Measurements from ENCODE around the gene SLC24A3.
A peak's percentile ranks its signal among the peaks of the same experiment; 100 is the strongest.

The SLC24A3 gene

DNA sequence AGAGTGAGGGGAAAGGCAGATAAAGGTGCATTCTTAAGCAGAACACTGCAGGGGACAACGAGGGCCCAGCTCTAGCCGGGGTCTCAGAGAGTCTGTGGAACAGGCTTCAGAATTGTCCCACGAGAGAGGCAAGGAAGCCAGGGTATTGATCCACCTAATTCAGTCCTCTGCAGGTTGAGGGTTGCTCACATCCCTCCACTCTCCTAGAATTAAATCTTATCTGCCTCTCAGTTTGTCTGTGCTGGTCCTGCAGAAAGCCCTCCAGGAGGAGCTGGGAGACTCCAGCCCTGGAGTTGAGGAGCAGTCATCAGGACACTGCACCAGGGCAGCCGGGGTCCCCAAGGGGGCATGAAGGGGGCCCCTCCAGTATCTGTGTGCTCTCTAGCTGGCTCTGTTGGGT is 39.1 kb downstream of the SLC24A3 start:
- H4K8ac ChIP-seq (ENCODE audit: low read depth, low read length) = no peak overlapping the region
- H2AFZ ChIP-seq (ENCODE audit: insufficient read depth, low read length, poor library complexity) = no peak overlapping the region
- no peaks in the 10 kb centered on the region for H3K9me3 ChIP-seq (ENCODE audit: insufficient read depth, low read depth, low read length)
- no peak overlapping the region for H3K14ac ChIP-seq (ENCODE audit: low read length)
- H3K9ac ChIP-seq (ENCODE audit: low read length) = no peak overlapping the region
- no peak overlapping the region for H2AK5ac ChIP-seq (ENCODE audit: low read length)
- no peak for DNase-seq
- H3K23ac ChIP-seq (ENCODE audit: low read length) = no peak overlapping the region
- no peak overlapping the region for H3K4me3 ChIP-seq (ENCODE audit: low read depth, low read length)
- no peaks in the 10 kb centered on the region for H3K27me3 ChIP-seq (ENCODE audit: insufficient read depth, low read length)
- no CpG with 5 or more reads among the region's 4 CpGs for WGBS (ENCODE audit: extremely low coverage, insufficient coverage, insufficient read length)
- no peaks in the 10 kb centered on the region for H3K79me2 ChIP-seq (ENCODE audit: control insufficient read depth, insufficient read depth, low read length, poor library complexity)
- no peak overlapping the region for H2BK5ac ChIP-seq (ENCODE audit: low read depth, low read length, poor library complexity)
- no peak overlapping the region for H3K27ac ChIP-seq (ENCODE audit: low read depth, low read length)
- no peak overlapping the region for H3K18ac ChIP-seq (ENCODE audit: low read length)
- no peak overlapping the region for H3K4ac ChIP-seq (ENCODE audit: low read depth, low read length)
- no peak overlapping the region for H3K4me2 ChIP-seq (ENCODE audit: low read length)
- H3K79me1 ChIP-seq (ENCODE audit: low read length) = peaks cover 2% of the 10 kb centered on the region
- peaks cover 0 to 4% of the 10 kb centered on the region in 2 experiments for H3K4me1 ChIP-seq (ENCODE audit: control insufficient read depth in 1 of 2, insufficient read depth in 2 of 2, low read length in 2 of 2)
- H4K91ac ChIP-seq (ENCODE audit: low read depth, low read length) = no peak overlapping the region
- no peak overlapping the region for H2BK120ac ChIP-seq (ENCODE audit: insufficient read depth, low read length, poor library complexity)
- no peak overlapping the region for H4K12ac ChIP-seq (ENCODE audit: low read depth, low read length)
- H2BK12ac ChIP-seq (ENCODE audit: low read length) = no peak overlapping the region
- H3K36me3 ChIP-seq (ENCODE audit: control insufficient read depth in 1 of 2, insufficient read depth in 2 of 2, low read length in 2 of 2) = no peaks in the 10 kb centered on the region

DNA sequence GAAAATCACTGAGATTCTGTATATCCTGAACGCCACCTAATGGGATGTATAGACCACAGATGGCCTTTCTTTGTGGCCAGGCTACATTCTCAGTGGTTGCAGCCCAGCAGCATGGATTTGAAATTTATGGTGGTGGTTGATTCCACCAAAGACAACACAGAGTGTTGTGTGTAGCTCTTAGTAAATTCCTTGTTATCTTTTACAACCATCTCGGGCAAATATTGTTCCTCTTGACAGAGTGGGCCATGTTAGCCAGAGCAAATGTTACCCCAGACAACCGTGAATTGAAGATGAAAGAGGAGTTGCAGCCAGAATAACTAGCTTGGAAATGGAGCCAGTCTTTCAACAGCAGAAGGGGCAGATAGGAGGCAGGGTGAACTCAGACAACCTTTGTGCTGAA is 39.5 kb downstream of the SLC24A3 start:
- Histone ChIP-seq H3K4me3 (ENCODE audit: low read depth, low read length) (no peak overlapping the region), H3K4me2 (ENCODE audit: low read length) (no peak overlapping the region), H2AFZ (ENCODE audit: insufficient read depth, low read length, poor library complexity) (no peak overlapping the region), H4K91ac (ENCODE audit: low read depth, low read length) (no peak overlapping the region), H3K9ac (ENCODE audit: low read length) (no peak overlapping the region), H4K12ac (ENCODE audit: low read depth, low read length) (no peak overlapping the region), H2BK12ac (ENCODE audit: low read length) (no peak overlapping the region), H3K79me1 (ENCODE audit: low read length) (peaks cover 2% of the 10 kb centered on the region), H3K4me1 (ENCODE audit: control insufficient read depth in 1 of 2, insufficient read depth in 2 of 2, low read length in 2 of 2) (peaks cover 0 to 4% of the 10 kb centered on the region in 2 experiments), H2BK5ac (ENCODE audit: low read depth, low read length, poor library complexity) (no peak overlapping the region), H3K9me3 (ENCODE audit: insufficient read depth, low read depth, low read length) (no peaks in the 10 kb centered on the region), H4K8ac (ENCODE audit: low read depth, low read length) (no peak overlapping the region), H2AK5ac (ENCODE audit: low read length) (no peak overlapping the region), H3K23ac (ENCODE audit: low read length) (no peak overlapping the region), H3K36me3 (ENCODE audit: control insufficient read depth in 1 of 2, insufficient read depth in 2 of 2, low read length in 2 of 2) (no peaks in the 10 kb centered on the region), H3K4ac (ENCODE audit: low read depth, low read length) (no peak overlapping the region), H3K18ac (ENCODE audit: low read length) (no peak overlapping the region), H3K27me3 (ENCODE audit: insufficient read depth, low read length) (no peaks in the 10 kb centered on the region), H2BK120ac (ENCODE audit: insufficient read depth, low read length, poor library complexity) (no peak overlapping the region), H3K14ac (ENCODE audit: low read length) (no peak overlapping the region), H3K79me2 (ENCODE audit: control insufficient read depth, insufficient read depth, low read length, poor library complexity) (no peaks in the 10 kb centered on the region), H3K27ac (ENCODE audit: low read depth, low read length) (no peak overlapping the region)
- no peak for DNase-seq
- WGBS (ENCODE audit: extremely low coverage, insufficient coverage, insufficient read length) = no CpG with 5 or more reads among the region's 3 CpGs

GRCh38 chr20:19252451-19253120 is 40.1 kb downstream of the SLC24A3 start:
- Histone ChIP-seq H2BK12ac (ENCODE audit: low read length) (no peak overlapping the region), H2BK120ac (ENCODE audit: insufficient read depth, low read length, poor library complexity) (no peak overlapping the region), H2AFZ (ENCODE audit: insufficient read depth, low read length, poor library complexity) (no peak overlapping the region), H3K79me1 (ENCODE audit: low read length) (peaks cover 2% of the 10 kb centered on the region), H3K4ac (ENCODE audit: low read depth, low read length) (no peak overlapping the region), H3K18ac (ENCODE audit: low read length) (no peak overlapping the region), H3K4me2 (ENCODE audit: low read length) (no peak overlapping the region), H4K8ac (ENCODE audit: low read depth, low read length) (no peak overlapping the region), H3K36me3 (ENCODE audit: control insufficient read depth in 1 of 2, insufficient read depth in 2 of 2, low read length in 2 of 2) (no peaks in the 10 kb centered on the region), H4K12ac (ENCODE audit: low read depth, low read length) (no peak overlapping the region), H3K4me1 (ENCODE audit: control insufficient read depth in 1 of 2, insufficient read depth in 2 of 2, low read length in 2 of 2) (peaks cover 0 to 4% of the 10 kb centered on the region in 2 experiments), H4K91ac (ENCODE audit: low read depth, low read length) (no peak overlapping the region), H3K9me3 (ENCODE audit: insufficient read depth, low read depth, low read length) (no peaks in the 10 kb centered on the region), H3K9ac (ENCODE audit: low read length) (no peak overlapping the region), H3K27me3 (ENCODE audit: insufficient read depth, low read length) (no peaks in the 10 kb centered on the region), H3K27ac (ENCODE audit: low read depth, low read length) (no peak overlapping the region), H3K79me2 (ENCODE audit: control insufficient read depth, insufficient read depth, low read length, poor library complexity) (no peaks in the 10 kb centered on the region), H2AK5ac (ENCODE audit: low read length) (no peak overlapping the region), H3K4me3 (ENCODE audit: low read depth, low read length) (no peak overlapping the region), H3K23ac (ENCODE audit: low read length) (no peak overlapping the region), H3K14ac (ENCODE audit: low read length) (no peak overlapping the region), H2BK5ac (ENCODE audit: low read depth, low read length, poor library complexity) (no peak overlapping the region)
- no CpG with 5 or more reads among the region's 5 CpGs for WGBS (ENCODE audit: extremely low coverage, insufficient coverage, insufficient read length)
- peak; percentile 92 for DNase-seq

DNA sequence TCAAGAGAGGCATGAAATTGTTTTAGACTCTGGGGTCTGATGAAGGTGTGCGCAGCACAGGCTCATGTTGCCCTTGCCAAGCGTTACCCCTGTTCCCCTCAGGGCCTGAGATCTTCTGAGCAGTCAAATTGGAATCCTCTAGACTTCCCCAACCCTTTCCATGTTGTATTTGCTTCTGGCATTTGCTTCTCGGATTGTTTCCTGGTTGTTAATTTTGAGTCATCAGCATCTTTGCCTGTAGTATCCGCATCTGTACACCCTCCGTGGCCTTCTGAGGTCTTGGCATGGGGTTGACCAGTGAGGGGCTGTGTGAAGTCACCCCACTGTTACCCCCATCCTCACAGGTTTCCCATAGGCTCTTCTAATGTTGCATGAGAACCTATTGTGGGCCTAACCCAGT is 40.9 kb downstream of the SLC24A3 start:
- Histone ChIP-seq H3K18ac (ENCODE audit: low read length) (no peak overlapping the region), H2AK5ac (ENCODE audit: low read length) (no peak overlapping the region), H3K79me1 (ENCODE audit: low read length) (peaks cover 2% of the 10 kb centered on the region), H4K91ac (ENCODE audit: low read depth, low read length) (no peak overlapping the region), H3K4ac (ENCODE audit: low read depth, low read length) (no peak overlapping the region), H2BK120ac (ENCODE audit: insufficient read depth, low read length, poor library complexity) (no peak overlapping the region), H3K9me3 (ENCODE audit: insufficient read depth, low read depth, low read length) (no peaks in the 10 kb centered on the region), H2AFZ (ENCODE audit: insufficient read depth, low read length, poor library complexity) (no peak overlapping the region), H3K4me1 (ENCODE audit: control insufficient read depth in 1 of 2, insufficient read depth in 2 of 2, low read length in 2 of 2) (peaks cover 0 to 4% of the 10 kb centered on the region in 2 experiments), H2BK12ac (ENCODE audit: low read length) (no peak overlapping the region), H2BK5ac (ENCODE audit: low read depth, low read length, poor library complexity) (no peak overlapping the region), H3K23ac (ENCODE audit: low read length) (no peak overlapping the region), H3K27me3 (ENCODE audit: insufficient read depth, low read length) (no peaks in the 10 kb centered on the region), H4K8ac (ENCODE audit: low read depth, low read length) (no peak overlapping the region), H3K14ac (ENCODE audit: low read length) (no peak overlapping the region), H3K4me3 (ENCODE audit: low read depth, low read length) (no peak overlapping the region), H3K79me2 (ENCODE audit: control insufficient read depth, insufficient read depth, low read length, poor library complexity) (no peaks in the 10 kb centered on the region), H3K4me2 (ENCODE audit: low read length) (no peak overlapping the region), H3K36me3 (ENCODE audit: control insufficient read depth in 1 of 2, insufficient read depth in 2 of 2, low read length in 2 of 2) (no peaks in the 10 kb centered on the region), H4K12ac (ENCODE audit: low read depth, low read length) (no peak overlapping the region), H3K9ac (ENCODE audit: low read length) (no peak overlapping the region), H3K27ac (ENCODE audit: low read depth, low read length) (no peak overlapping the region)
- DNase-seq = peak; percentile 27 to 40
- WGBS (ENCODE audit: extremely low coverage, insufficient coverage, insufficient read length) = no CpG with 5 or more reads among the region's 5 CpGs
